ENCODE measurements around the gene LY6G6C.
A peak's percentile ranks its signal among the peaks of the same experiment; 100 is the strongest.

LY6G6C gene

GRCh38 chr6:31719001-31719400 is 2.5 kb downstream of the LY6G6C start:
- peaks cover 2% of the 10 kb centered on the region for H3K36me3 Mint-ChIP-seq (ENCODE audit: low read depth)
- no peak for TF ChIP-seq CTCF (IDR thresholded peaks at IDR 0.05)
- H3K27ac Mint-ChIP-seq = peak overlapping the region; percentile 3
- no peaks in the 10 kb centered on the region for H3K9me3 Mint-ChIP-seq
- no peak overlapping the region for H3K4me3 Mint-ChIP-seq
- peaks cover 40% of the 10 kb centered on the region for H3K4me1 Mint-ChIP-seq
- no peak for DNase-seq
- H3K27me3 Mint-ChIP-seq (ENCODE audit: low read depth, poor library complexity) = no peaks in the 10 kb centered on the region

DNA sequence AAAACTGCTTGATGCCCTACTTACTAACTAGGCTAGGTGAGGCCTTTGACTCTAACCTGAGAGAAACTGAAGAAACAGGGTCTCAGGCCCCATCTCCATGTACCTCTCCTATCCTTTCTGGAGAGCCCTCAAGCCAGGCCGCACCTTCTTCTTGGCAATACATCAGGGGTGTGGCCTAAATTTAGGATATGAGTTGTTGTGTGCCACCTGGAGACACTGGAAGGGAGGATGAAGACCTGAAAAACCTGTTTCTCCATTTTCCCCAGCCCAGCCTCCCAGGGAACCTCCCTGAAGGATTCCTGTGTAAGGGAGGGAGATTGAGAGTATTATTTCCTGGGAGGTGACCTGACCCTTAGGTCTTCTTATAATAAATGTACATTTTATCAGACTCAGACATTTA is 3.3 kb downstream of the LY6G6C start:
- no peaks in the 10 kb centered on the region for H3K27me3 Mint-ChIP-seq (ENCODE audit: low read depth, poor library complexity)
- H3K4me3 Mint-ChIP-seq = no peak overlapping the region
- H3K9me3 Mint-ChIP-seq = no peaks in the 10 kb centered on the region
- DNase-seq = no peak
- no peak for TF ChIP-seq CTCF (IDR thresholded peaks at IDR 0.05)
- peaks cover 45% of the 10 kb centered on the region for H3K4me1 Mint-ChIP-seq
- no peaks in the 10 kb centered on the region for H3K36me3 Mint-ChIP-seq (ENCODE audit: low read depth)
- H3K27ac Mint-ChIP-seq = no peak overlapping the region

DNA sequence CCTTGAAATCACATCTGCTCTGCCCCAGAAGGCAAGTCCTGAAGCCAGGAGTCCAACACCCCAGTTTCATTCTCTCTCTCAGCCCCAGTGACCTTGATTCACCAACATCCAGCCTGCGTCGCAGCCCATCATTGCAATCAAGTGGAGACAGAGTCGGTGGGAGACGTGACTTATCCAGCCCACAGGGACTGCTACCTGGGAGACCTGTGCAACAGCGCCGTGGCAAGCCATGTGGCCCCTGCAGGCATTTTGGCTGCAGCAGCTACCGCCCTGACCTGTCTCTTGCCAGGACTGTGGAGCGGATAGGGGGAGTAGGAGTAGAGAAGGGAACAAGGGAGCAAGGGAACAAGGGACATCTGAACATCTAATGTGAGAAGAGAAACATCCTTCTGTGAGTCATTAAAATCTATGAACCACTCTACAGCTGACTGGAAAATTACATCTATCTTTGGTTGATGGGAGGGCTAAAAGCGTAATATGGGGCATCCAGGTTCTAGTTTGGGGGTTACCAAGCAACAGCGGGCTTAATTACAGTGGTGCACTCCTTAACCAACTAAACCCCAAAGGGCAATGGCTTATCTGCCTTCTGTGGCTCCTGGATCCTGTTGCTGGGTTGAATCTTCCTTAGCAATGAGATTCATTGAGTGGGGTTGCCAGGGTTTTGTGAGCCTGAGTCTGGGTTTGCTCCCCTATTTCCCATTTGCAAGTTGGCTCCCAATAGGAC is 3.9 kb downstream of the LY6G6C start:
- Mint-ChIP-seq H3K4me1 (peaks cover 51% of the 10 kb centered on the region), H3K27ac (no peak overlapping the region), H3K27me3 (ENCODE audit: low read depth, poor library complexity) (no peaks in the 10 kb centered on the region), H3K36me3 (ENCODE audit: low read depth) (no peaks in the 10 kb centered on the region), H3K9me3 (no peaks in the 10 kb centered on the region), H3K4me3 (no peak overlapping the region)
- TF ChIP-seq CTCF (IDR thresholded peaks at IDR 0.05) = no peak
- DNase-seq = peak; percentile 29

- peaks cover 74% of the 10 kb centered on the region for H3K4me1 Mint-ChIP-seq
- H3K9me3 Mint-ChIP-seq = no peaks in the 10 kb centered on the region
- H3K36me3 Mint-ChIP-seq (ENCODE audit: low read depth) = no peaks in the 10 kb centered on the region
- H3K27me3 Mint-ChIP-seq (ENCODE audit: low read depth, poor library complexity) = no peaks in the 10 kb centered on the region
- TF ChIP-seq CTCF (IDR thresholded peaks at IDR 0.05) = no peak
- peak within 1 kb of the TSS; percentile 98 for H3K27ac Mint-ChIP-seq
- DNase-seq = peak; percentile 17
- H3K4me3 Mint-ChIP-seq = peak within 1 kb of the TSS; percentile 68
Observed at GRCh38 chr6:31715022-31715958, 6.3 kb downstream of the LY6G6C start, which contains the start of gene LY6G6D. TSS of gene LY6G6D (plus strand) at chr6:31715348. CDS start at chr6:31715356, 8 bp downstream.

DNA sequence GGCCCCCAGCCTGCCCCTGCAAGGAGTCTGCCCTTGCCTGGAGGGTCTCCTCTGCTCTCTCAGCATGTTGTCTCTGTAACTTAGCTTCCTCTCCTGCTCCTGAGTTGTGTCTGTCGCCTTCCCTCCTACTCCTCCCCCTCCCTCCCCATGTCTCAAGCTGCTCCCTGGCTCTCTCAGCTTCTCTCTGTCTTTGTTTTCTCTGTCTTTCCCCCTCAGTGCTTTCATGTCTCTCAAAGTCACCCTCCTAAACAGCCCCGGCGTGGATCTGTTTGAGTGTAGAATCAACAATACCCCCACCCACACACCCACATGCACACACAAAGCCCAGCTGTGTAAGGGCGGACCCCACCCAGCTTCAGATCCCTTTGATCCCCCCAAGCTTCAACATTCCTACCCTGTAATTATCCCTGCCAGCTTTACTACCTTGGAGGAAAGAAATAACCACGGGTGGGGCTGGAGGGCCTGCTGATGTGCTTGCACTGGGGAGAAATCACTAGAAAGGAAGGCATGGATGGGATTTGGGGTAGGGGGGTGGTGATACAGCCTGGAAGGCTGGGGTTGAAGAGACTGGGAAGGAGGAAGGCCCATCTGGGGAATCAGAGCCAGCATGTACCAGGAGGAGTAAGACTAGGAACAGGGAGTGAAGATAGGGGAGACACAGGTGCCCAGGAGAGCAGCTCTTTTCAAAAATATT is 7.4 kb downstream of the LY6G6C start:
- H3K36me3 Mint-ChIP-seq (ENCODE audit: low read depth) = no peaks in the 10 kb centered on the region
- TF ChIP-seq CTCF (IDR thresholded peaks at IDR 0.05) = no peak
- H3K27ac Mint-ChIP-seq = peak overlapping the region; percentile 98
- H3K4me3 Mint-ChIP-seq = peak overlapping the region; percentile 68
- DNase-seq = peak; percentile 23
- H3K4me1 Mint-ChIP-seq = peaks cover 76% of the 10 kb centered on the region
- H3K27me3 Mint-ChIP-seq (ENCODE audit: low read depth, poor library complexity) = no peaks in the 10 kb centered on the region
- H3K9me3 Mint-ChIP-seq = no peaks in the 10 kb centered on the region
